ENCODE data around the gene SHB. TPM values are rescaled to one million over a fixed set of nuclear protein-coding genes. Genes with fewer than 3 reads are reported as not detected.

SHB gene
- total RNA-seq, 1 experiment from 2014 or later, result 15.1 TPM

- DNase-seq (ENCODE audit: low spot score), result no peak
Measured at GRCh38 chr9:37953206-37953774, 115.7 kb downstream of the SHB start.

DNA sequence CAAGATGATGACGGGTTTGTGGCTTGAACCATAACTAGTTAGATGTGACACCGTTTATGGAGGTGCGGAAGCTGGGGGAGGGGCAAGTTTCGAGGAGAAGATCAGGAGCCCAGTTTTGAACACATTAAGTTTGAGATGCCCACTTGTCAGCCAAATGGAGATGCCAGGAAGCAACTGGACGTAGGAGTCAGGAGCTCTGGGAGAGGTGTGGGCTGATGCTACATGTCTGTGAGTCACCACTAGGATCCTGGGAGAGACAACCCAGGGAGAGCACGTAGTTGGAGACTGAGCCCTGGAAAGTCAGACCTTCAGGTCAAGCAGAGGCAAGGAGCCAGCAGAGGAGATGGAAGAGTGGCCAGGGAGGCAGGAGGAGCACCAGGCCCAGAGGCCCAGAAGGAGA, 116.3 kb downstream of the SHB start:
- peak; percentile 83 for DNase-seq (ENCODE audit: low spot score)

- DNase-seq (ENCODE audit: low spot score), result no peak
Measured at GRCh38 chr9:37951671-37952449, 117.2 kb downstream of the SHB start.

GRCh38 chr9:37950561-37950960, 118.5 kb downstream of the SHB start:
- DNase-seq (ENCODE audit: low spot score), result no peak

DNA sequence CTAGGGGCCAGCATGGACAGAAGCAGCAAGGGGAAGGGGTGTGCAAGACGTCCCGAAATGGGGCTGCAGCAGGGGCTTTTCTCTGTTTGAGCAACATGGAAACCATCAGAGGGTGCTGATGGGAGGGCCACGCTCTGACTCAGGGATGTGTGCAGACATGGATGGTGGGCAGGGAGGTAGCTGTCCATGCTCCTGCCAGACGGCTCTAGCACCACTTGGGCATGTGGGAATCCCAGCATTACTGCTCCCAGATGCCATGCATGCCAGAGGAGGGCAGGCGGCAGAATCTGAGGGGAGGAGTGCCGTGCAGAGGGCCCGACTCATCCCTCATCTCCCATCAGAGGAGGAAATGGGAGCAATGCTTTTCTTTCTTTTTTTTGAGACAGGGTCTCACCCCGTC, 119.5 kb downstream of the SHB start:
- peak; percentile 70 for DNase-seq (ENCODE audit: low spot score)

- DNase-seq (ENCODE audit: low spot score), result no peak
Measured at GRCh38 chr9:37948417-37948980, 120.5 kb downstream of the SHB start.

DNA sequence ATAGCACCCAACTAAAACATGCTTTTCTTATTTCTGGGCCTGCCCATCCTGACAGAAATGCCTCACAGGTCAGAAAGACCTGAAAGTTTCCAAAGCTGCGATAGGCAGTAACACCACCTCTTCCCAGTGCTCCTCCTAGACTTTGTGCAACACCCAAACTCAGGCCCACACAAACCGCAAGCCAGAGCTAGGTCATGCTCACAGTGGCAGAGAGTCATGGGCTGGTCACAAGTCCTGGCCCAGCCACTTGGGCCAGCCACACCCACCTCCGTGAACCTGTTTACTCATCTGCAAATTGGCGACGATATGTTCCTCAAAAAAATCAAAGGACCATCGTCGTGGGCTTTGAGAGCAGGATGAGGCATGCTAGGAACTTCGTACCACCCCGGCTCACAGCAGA, 121.0 kb downstream of the SHB start:
- no peak for DNase-seq (ENCODE audit: low spot score)

DNA sequence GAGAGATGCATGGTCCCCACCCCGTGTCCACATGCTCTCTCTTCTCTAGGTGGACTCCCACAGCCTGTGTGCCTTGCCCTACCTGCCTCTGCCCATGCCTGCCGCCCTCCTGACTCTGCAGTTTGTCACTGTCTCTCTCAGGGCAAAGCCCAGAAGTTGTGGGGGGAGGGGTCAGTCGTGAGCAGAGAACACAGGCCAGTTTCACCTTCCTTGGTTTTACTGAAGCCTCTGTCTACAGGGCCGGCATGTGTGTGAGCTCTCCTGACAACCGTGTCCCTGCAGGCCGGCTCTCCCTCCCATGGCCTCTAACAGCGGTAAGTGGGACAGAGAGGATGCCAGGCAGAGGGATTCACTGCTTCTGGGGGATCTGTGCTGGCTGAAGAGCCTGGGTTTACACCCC, 121.6 kb downstream of the SHB start:
- DNase-seq (ENCODE audit: low spot score), result no peak

GRCh38 chr9:37946971-37947370, 122.1 kb downstream of the SHB start:
- no peak for DNase-seq (ENCODE audit: low spot score)

DNA sequence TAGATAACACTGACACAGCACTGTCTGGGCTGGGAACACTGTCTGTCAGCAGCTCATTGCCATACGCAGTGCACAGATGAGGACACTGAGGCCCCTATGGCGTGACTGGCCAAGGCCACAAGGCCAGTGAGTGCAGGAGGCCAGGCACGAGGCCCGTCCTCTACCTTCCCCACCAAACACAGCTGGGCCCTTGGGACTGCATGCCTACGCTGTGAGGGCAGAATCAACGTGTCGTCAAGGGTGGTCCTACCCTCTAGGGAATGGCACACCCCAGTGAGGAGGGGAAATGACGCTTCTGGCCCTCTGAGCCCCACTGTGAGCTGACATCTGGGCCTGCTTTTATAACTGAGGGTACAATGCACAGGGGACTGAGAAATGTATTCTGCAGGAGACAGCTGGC, 123.0 kb downstream of the SHB start:
- no peak for DNase-seq (ENCODE audit: low spot score)

DNA sequence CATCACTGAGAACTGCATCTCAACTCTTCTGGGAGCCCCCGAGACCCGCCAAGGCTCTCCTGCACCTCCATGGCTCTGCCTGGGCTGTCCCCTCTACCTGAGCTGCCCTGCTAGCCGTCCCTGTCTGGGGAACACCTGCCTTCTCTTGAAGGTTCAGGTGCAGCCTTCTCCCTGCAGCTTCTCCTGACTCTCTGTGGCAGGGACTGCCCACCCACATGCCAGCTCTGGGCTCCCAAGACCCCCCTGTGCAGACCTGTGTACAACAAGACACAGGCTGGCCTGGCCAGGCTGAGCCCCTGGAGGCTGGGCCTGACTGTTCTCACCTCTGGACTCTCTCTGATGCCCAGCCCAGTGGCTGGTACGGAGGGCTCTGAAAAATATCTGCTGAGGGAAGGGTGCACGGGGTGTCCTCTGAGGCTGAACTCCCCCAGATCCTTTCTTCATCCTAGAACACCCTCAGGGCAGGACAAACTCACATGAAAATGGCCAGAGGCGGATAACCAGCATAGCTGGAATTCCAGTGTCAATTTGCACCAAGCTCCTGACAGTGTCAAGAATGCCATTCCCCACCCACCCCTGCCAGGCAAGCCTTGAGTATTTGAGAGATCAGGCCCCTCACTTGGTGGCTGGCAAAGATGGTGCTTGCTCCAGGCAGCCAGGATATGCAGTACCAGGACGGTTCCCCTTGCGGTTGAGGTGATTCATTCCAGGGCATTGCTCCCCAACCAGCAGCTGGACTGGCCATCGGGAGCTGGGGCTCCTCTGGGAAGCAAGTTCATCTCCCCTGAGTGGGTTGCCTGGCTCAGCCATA, 124.2 kb downstream of the SHB start:
- peak; percentile 94 for DNase-seq (ENCODE audit: low spot score)

DNA sequence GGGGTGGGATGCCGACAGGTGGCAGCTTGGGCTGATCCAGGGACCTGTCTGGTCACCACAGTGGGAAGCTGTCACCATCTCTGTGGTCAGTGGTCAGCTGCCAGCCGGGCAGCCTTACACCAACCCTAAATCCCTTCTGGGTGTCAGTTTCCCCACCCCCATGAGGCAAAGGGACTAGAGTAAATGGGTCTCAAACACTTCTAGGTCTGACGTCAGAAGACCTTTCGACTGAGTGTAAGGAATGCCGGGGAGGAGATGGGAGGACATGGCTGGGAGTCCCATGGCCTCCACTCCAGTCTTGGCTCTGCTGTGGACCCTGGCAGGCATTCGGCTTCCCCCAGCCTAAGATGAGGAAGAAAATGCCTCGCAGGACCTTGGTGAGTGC, 124.8 kb downstream of the SHB start:
- peak; percentile 73 for DNase-seq (ENCODE audit: low spot score)

- DNase-seq (ENCODE audit: low spot score), result peak; percentile 94
Measured at GRCh38 chr9:37943345-37944265, 125.4 kb downstream of the SHB start.

DNA sequence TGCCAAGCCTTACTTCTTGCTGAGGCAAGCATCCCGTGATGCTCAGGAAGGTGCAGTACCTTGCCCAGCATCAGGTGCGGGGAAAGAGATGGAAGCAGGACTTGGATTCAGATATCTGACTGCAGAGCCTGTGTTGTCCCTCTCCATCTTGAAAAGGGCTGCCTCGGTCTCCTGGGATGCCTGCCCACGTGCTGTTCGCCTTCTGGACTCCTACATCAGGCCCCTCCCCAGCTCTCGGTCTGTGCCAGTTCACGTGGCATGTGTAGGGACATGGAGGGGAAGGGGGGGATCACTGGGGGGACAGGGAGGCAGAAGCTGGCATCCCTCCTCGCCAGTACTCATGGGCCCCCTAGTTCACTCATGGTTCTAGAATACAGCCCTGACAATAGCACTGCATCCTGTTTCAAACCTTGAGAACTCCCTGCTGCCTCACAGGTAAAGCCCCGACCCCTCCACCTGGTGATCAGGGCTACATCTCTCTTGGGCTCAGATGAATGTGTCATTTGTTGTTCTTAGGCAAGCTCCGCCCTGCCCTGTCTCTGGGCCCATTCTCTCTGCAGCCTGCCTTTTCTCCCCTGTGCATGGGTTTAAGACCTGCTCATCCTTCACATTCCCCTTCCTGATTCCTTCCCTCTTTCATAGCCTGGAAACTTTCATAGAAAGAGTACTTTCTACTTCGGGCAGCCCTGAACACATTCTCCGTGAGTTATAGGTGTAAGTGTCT, 126.2 kb downstream of the SHB start:
- DNase-seq (ENCODE audit: low spot score), result no peak

DNA sequence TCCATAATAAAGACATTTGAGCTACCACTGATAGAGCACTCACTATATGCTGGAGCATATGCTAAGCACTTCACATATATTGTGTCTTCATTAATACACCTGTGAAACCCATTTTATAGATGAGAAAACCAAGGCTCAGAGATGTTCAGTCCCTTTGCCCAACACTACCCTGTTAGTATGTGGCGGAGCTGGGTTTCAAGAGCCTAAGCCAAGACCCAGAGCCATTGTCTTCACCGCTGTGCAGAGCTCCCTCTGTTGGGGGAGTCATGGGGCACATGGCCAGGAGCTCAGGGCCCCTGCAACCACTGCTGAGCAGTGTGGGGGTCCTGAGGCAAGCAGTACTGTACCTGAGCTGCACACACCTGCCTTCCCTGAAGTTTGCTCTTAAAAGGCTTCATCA, 127.8 kb downstream of the SHB start:
- DNase-seq (ENCODE audit: low spot score), result no peak

DNA sequence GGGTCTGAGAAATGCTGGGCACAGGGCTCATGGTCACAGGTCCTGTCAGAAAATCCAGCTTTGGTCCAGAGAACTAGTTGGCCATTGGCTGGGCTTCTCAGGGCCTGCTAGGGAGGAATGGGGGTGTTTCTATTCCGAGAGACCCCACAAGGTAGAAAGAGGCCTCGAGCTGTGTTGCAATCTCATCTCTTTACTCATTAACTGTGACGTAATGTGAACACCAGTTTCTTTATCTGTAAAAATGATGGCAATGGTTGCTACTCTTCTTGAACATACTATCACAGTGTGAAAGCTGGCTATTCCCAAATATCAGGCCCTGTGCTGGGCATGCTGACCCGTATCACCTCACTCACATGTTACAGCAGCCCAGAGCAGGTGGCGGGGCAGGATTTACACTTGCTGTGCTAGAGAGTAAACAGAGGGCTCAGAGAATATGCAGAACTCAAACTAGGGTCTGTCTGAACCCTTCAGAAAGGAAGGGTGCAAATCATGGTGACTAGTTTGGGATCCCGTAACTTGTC, 129.4 kb downstream of the SHB start:
- DNase-seq (ENCODE audit: low spot score), result no peak

DNA sequence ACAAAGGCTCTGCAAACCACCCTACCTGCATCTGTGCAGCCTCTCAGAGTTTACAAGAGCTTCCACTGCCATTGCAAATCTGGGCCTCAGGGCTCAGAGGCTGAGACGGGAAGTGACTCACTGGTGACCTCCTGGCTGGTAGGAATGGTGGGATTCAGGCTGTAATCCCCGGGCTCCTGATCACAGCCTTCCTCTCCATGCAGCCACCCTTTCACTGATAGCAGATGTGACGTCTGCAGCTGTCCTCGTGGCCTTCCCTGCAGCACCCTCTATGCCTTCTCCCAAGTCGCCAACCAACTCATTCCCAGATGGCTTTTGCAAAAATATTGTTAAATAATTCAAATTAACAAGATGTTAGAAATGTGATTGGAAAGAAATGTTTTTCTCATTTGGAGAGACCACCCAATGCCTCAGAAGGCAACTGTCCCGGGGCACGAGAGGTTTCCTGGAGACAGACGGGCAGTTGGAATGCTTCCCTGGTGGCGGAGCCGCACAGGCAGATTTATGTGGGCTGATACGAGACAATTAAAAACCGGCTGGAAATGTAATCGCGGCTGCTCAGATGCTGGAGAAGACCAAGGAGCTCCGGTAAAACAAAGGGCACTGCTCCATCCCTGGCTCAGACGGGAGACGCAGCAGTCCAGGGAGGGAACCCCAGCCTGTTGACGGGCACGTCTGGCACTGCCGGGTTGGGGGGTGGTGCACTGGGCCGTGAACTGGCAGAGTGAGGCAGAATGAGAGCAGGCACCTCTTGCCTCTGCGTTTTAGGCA, 130.7 kb downstream of the SHB start:
- DNase-seq (ENCODE audit: low spot score), result peak; percentile 93

DNA sequence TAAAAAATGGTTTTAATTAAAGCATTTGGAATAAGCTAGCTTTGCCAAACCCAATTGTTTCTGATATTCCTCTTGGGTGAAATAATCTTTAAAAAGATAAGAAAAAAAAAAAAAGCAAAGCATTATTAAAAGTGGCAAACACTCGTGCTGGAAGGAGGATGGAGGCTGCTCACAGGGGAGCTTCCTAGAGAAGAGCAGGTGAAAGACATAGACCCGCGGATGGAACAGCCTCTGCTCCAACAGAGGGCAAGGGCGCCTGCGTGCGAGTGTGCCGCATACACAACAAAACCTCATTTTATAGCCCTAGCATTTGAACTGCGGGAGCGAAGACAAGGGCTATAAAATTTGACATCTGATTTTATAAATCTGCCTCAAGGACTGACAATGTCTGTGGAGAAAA, 131.7 kb downstream of the SHB start:
- DNase-seq (ENCODE audit: low spot score), result no peak

- DNase-seq (ENCODE audit: low spot score), result peak; percentile 67
Measured at GRCh38 chr9:37936965-37937364, 132.1 kb downstream of the SHB start.

- DNase-seq (ENCODE audit: low spot score), result no peak
Measured at GRCh38 chr9:37936376-37936775, 132.7 kb downstream of the SHB start.

All from A172 (cell line).